NT2/D1 (cell line): ENCODE data around the gene MEGF9.

Experiments
- YY1 ChIP-seq: IDR thresholded peaks from 2 replicates; pipeline ENCODE4 v1.6.1; 2011; ENCODE audit not compliant: insufficient read length, insufficient read depth
- ZNF274 ChIP-seq: IDR thresholded peaks from 2 replicates; pipeline ENCODE4 v1.6.1; 2011; ENCODE audit warnings: mild to moderate bottlenecking, low read depth, low read length

DNA sequence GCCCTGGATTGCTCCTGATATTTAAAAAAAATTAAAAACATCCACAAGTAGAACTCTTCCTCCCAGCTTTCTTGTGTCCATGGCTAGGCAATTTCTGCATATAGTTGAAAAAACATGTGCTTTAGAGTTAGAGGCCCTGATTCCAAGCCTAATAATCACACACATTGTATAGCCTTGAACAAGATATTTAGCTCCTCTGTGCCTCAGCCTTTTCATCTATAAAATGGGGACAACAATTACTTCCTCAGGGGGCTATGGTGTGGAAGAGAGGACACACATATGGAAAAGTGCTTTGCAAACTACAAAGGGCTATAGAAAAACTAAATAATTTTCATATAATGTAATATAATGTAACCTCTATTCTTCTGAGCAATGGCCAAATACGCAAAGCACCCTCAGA lies 111.3 kb downstream of the MEGF9 start:
- TF ChIP-seq ZNF274 (no peak), YY1 (no peak)
